ENCODE measurements around the gene MVB12B.

The MVB12B gene

DNA sequence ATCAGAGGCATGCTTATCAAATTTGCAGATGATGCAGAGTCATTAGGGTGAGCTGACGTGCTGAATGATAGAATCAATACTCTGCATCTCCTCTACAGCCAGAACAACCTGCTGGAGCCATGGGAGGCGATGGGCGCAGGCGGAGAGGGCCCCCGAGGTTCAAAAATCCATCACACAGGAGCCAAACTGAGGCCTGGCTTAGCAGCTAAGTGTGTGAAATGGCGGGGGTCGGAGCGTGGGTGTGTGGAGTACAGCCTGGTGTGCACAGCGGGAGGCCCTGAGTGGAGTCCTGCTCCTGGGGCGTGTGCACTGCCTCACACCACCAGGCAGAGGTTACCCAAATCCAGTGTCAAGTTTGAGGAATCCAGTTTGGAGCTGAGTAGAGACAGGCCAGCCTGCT lies 73.2 kb downstream of the MVB12B start:
- peaks cover 2% of the 10 kb centered on the region for H3K27me3 ChIP-seq (replicated peaks; ENCODE audit: control insufficient read depth, insufficient read depth, low read length)
- H3K36me3 ChIP-seq (ENCODE audit: control insufficient read depth, insufficient read depth, low read length), result no peaks in the 10 kb centered on the region
- TF ChIP-seq, protein P1, sequence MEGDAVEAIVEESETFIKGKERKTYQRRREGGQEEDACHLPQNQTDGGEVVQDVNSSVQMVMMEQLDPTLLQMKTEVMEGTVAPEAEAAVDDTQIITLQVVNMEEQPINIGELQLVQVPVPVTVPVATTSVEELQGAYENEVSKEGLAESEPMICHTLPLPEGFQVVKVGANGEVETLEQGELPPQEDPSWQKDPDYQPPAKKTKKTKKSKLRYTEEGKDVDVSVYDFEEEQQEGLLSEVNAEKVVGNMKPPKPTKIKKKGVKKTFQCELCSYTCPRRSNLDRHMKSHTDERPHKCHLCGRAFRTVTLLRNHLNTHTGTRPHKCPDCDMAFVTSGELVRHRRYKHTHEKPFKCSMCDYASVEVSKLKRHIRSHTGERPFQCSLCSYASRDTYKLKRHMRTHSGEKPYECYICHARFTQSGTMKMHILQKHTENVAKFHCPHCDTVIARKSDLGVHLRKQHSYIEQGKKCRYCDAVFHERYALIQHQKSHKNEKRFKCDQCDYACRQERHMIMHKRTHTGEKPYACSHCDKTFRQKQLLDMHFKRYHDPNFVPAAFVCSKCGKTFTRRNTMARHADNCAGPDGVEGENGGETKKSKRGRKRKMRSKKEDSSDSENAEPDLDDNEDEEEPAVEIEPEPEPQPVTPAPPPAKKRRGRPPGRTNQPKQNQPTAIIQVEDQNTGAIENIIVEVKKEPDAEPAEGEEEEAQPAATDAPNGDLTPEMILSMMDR (IDR thresholded peaks at IDR 0.05; ENCODE audit: insufficient read depth, low read length, poor library complexity, severe bottlenecking), result no peak

DNA sequence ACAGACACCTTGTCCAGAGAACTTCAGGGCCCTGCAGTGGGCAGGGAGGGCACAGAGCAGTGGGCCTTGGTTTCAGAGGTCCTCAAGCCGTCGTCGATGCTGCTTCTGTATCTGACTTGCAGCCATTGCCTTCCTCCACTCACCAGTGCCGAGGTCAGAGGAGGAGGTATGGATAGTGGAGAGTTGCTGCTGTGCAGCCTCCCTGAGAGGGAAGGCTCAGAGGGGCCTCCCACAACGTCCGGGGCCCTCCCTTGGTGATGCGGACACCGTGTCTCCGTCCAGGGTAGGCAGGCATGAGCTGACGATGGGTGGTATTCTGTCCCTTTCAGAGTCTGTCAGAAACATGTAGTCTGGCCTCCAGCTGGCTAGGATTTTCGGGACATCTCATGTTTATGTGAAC lies 73.9 kb downstream of the MVB12B start:
- no peak for DNase-seq (ENCODE audit: extremely low read depth, insufficient read length)
- H3K27me3 ChIP-seq (replicated peaks; ENCODE audit: control insufficient read depth, insufficient read depth, low read length), result peaks cover 2% of the 10 kb centered on the region

More for the DNA sequence above, 73.2 kb downstream of the MVB12B start:
- no peak for DNase-seq (ENCODE audit: extremely low read depth, insufficient read length)
- H3K4me3 ChIP-seq (replicated peaks; ENCODE audit: low read depth, low read length), result no peak overlapping the region

DNA sequence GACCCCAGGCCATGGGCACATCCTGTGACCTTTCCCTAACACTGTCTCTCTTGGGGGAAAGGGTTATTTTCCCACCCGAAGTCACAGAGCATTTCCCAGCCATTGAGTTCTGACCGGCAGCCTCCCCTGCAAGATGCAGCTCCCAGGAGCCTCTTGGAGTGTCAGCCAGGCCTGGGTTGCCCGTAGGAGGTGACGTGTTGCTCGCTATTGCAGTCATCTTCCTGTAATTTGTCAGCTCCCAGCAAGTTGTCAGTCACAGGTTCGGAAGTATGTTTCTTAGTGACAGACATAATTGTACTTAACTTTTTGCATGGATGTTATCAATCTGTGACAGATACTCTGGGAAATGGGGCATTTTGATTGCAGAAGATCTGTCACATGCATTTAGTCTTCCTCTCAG lies 74.5 kb downstream of the MVB12B start:
- Histone ChIP-seq H3K36me3 (ENCODE audit: control insufficient read depth, insufficient read depth, low read length) (no peaks in the 10 kb centered on the region), H3K27me3 (replicated peaks; ENCODE audit: control insufficient read depth, insufficient read depth, low read length) (peaks cover 2% of the 10 kb centered on the region), H3K4me3 (replicated peaks; ENCODE audit: low read depth, low read length) (no peak overlapping the region)
- DNase-seq (ENCODE audit: extremely low read depth, insufficient read length), result no peak
- TF ChIP-seq, protein P1 (IDR thresholded peaks at IDR 0.05; ENCODE audit: insufficient read depth, low read length, poor library complexity, severe bottlenecking), result no peak

More for the DNA sequence above, 73.9 kb downstream of the MVB12B start:
- Histone ChIP-seq H3K4me3 (replicated peaks; ENCODE audit: low read depth, low read length) (no peak overlapping the region), H3K36me3 (ENCODE audit: control insufficient read depth, insufficient read depth, low read length) (no peaks in the 10 kb centered on the region)
- TF ChIP-seq, protein P1 (IDR thresholded peaks at IDR 0.05; ENCODE audit: insufficient read depth, low read length, poor library complexity, severe bottlenecking), result no peak

GRCh38 chr9:126401581-126401980 lies 75.0 kb downstream of the MVB12B start:
- no peaks in the 10 kb centered on the region for H3K36me3 ChIP-seq (ENCODE audit: control insufficient read depth, insufficient read depth, low read length)
- peaks cover 2% of the 10 kb centered on the region for H3K27me3 ChIP-seq (replicated peaks; ENCODE audit: control insufficient read depth, insufficient read depth, low read length)
- DNase-seq (ENCODE audit: extremely low read depth, insufficient read length), result no peak
- TF ChIP-seq, protein P1 (IDR thresholded peaks at IDR 0.05; ENCODE audit: insufficient read depth, low read length, poor library complexity, severe bottlenecking), result no peak
- no peak overlapping the region for H3K4me3 ChIP-seq (replicated peaks; ENCODE audit: low read depth, low read length)

- Histone ChIP-seq H3K36me3 (ENCODE audit: control insufficient read depth, insufficient read depth, low read length) (no peaks in the 10 kb centered on the region), H3K27me3 (replicated peaks; ENCODE audit: control insufficient read depth, insufficient read depth, low read length) (peaks cover 2% of the 10 kb centered on the region), H3K4me3 (replicated peaks; ENCODE audit: low read depth, low read length) (no peak overlapping the region)
- DNase-seq (ENCODE audit: extremely low read depth, insufficient read length), result no peak
- TF ChIP-seq, protein P1 (IDR thresholded peaks at IDR 0.05; ENCODE audit: insufficient read depth, low read length, poor library complexity, severe bottlenecking), result no peak
Observed at GRCh38 chr9:126403397-126403796, 76.8 kb downstream of the MVB12B start.

DNA sequence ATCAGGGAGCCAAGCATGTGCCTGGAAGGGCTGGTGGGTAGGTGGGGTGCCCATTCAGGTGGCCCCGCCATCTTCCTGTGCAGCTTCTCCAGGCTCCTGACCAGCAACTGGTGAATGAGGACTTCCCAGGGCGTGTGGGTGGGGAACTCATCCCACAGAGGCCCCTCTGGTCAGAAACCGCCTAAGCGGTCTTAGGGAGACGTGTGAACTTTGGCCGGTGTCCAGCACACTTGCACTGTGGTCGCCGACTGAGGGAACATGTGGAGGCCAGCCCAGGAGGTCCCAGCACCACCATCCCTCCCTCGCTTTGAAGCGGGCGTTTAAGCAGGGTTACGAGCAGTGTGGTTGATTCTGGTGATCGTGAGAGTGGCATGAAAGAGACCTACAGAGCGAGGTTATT lies 77.8 kb downstream of the MVB12B start:
- Histone ChIP-seq H3K4me3 (replicated peaks; ENCODE audit: low read depth, low read length) (no peak overlapping the region), H3K36me3 (ENCODE audit: control insufficient read depth, insufficient read depth, low read length) (no peaks in the 10 kb centered on the region), H3K27me3 (replicated peaks; ENCODE audit: control insufficient read depth, insufficient read depth, low read length) (peaks cover 2% of the 10 kb centered on the region)
- TF ChIP-seq, protein P1 (IDR thresholded peaks at IDR 0.05; ENCODE audit: insufficient read depth, low read length, poor library complexity, severe bottlenecking), result no peak
- no peak for DNase-seq (ENCODE audit: extremely low read depth, insufficient read length)
